ENCODE measurements around the gene STX18.
"Not testable (repeated sequence)": the region's sequence is repeated elsewhere in the genome, so short reads cannot be mapped to it uniquely, and the experiment has no call there.

Gene STX18

DNA sequence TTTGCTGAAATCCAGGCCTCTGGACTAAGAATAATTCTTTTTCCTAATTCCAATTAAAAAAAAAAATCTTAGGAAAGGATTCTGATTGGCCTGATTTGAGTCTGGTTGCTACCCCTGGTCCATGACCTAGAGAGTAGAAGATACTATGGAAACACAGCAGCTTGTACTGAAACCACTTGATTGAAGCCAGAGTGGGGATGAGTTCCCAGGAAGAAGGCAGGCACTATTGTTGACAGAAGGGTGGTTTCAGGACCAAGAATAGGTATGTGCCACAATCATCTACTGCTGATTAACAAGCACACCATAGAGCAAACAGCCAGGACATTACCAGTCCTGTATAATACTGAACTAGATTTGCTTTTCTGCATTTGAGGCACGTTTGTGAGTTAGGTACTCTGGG lies 29.6 kb downstream of the STX18 start:
- DNase-seq (ENCODE audit: extremely low read depth, insufficient read length): no peak
- TF ChIP-seq, protein P1, sequence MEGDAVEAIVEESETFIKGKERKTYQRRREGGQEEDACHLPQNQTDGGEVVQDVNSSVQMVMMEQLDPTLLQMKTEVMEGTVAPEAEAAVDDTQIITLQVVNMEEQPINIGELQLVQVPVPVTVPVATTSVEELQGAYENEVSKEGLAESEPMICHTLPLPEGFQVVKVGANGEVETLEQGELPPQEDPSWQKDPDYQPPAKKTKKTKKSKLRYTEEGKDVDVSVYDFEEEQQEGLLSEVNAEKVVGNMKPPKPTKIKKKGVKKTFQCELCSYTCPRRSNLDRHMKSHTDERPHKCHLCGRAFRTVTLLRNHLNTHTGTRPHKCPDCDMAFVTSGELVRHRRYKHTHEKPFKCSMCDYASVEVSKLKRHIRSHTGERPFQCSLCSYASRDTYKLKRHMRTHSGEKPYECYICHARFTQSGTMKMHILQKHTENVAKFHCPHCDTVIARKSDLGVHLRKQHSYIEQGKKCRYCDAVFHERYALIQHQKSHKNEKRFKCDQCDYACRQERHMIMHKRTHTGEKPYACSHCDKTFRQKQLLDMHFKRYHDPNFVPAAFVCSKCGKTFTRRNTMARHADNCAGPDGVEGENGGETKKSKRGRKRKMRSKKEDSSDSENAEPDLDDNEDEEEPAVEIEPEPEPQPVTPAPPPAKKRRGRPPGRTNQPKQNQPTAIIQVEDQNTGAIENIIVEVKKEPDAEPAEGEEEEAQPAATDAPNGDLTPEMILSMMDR (IDR thresholded peaks at IDR 0.05; ENCODE audit: insufficient read depth, low read length, poor library complexity, severe bottlenecking): no peak
- Histone ChIP-seq H3K27me3 (replicated peaks; ENCODE audit: control insufficient read depth, insufficient read depth, low read length) (no peaks in the 10 kb centered on the region), H3K4me3 (replicated peaks; ENCODE audit: low read depth, low read length) (no peak overlapping the region), H3K36me3 (ENCODE audit: control insufficient read depth, insufficient read depth, low read length) (no peaks in the 10 kb centered on the region)

DNA sequence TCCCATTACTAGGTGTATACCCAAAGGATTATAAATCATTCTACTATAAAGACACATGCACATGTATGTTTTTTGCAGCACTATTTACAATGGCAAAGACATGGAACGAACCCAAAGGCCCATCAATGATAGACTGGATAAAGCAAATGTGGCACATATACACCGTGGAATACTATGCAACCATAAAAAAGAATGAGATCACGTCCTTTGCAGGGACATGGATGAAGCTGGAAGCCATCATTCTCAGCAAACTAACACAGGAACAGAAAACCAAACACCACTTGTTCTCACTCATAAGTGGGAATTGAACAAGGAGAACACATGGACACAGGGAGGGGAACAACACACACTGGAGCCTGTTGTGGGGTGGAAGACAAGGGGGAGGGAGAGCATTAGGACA lies 31.2 kb downstream of the STX18 start:
- DNase-seq (ENCODE audit: extremely low read depth, insufficient read length); H3K36me3 ChIP-seq (ENCODE audit: control insufficient read depth, insufficient read depth, low read length); H3K4me3 ChIP-seq (replicated peaks; ENCODE audit: low read depth, low read length); H3K27me3 ChIP-seq (replicated peaks; ENCODE audit: control insufficient read depth, insufficient read depth, low read length): not testable (repeated sequence)

DNA sequence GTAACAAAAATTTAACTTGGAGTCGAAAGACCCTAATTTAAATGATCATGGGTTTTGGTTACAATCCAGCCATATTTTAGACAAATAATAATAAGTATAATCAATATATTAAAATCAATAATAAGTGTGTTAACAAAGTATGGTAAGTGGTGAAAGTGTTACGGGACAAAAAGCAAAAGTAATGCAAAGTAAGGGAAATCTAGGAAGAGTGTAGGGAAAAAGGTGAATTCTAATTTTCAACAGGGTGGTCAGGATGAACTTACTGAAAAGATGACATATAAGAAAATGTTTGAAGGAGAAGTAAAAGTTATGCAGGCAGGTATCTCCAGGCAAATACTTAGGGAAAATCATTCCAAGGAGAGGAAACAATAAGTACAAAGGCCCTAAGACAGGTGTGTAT lies 32.3 kb downstream of the STX18 start:
- DNase-seq (ENCODE audit: extremely low read depth, insufficient read length): no peak
- Histone ChIP-seq H3K36me3 (ENCODE audit: control insufficient read depth, insufficient read depth, low read length) (no peaks in the 10 kb centered on the region; the same call in 1 of the 2 replicates), H3K27me3 (replicated peaks; ENCODE audit: control insufficient read depth, insufficient read depth, low read length) (no peaks in the 10 kb centered on the region), H3K4me3 (replicated peaks; ENCODE audit: low read depth, low read length) (no peak overlapping the region)
- TF ChIP-seq, protein P1 (IDR thresholded peaks at IDR 0.05; ENCODE audit: insufficient read depth, low read length, poor library complexity, severe bottlenecking): no peak

DNA sequence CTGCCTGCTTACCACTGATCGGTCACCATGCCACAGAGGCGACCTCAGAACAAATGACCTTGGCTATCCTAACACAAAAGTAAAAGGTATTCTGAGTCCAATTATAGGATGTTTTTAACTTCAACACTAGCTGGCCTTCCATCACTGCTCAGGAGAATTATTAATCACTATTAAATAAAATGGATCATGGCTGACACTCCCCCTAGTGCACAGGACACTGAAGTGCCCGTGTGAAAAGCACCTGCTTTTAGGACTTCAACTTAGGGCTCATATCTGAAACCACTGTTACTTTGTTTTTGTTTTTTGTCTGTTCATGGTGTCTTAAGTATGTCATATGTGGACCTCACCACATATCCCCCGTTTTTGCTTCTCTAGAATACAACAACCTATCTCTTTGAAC lies 33.9 kb downstream of the STX18 start:
- no peak for DNase-seq (ENCODE audit: extremely low read depth, insufficient read length)
- Histone ChIP-seq H3K27me3 (replicated peaks; ENCODE audit: control insufficient read depth, insufficient read depth, low read length) (no peaks in the 10 kb centered on the region), H3K4me3 (replicated peaks; ENCODE audit: low read depth, low read length) (no peak overlapping the region), H3K36me3 (ENCODE audit: control insufficient read depth, insufficient read depth, low read length) (no peaks in the 10 kb centered on the region; the same call in 1 of the 2 replicates)
- TF ChIP-seq, protein P1 (IDR thresholded peaks at IDR 0.05; ENCODE audit: insufficient read depth, low read length, poor library complexity, severe bottlenecking): peak; percentile 54

DNA sequence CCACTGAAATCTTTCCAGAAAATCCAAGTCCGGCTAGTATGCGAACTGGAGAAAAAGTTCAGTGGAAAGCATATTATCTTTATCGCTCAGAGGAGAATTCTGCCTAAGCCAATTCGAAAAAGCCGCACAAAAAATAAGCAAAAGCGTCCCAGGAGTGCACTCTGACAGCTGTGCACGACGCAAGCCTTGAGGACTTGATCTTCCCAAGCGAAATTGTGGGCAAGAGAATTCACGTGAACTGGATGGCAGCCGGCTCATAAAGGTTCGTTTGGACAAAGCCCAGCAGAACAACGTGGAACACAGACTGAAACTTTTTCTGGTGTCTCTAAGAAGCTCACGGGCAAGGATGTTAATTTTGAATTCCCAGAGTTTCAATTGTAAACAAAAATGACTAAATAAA lies 34.4 kb downstream of the STX18 start:
- H3K36me3 ChIP-seq (ENCODE audit: control insufficient read depth, insufficient read depth, low read length): no peaks in the 10 kb centered on the region; the same call in 1 of the 2 replicates
- DNase-seq (ENCODE audit: extremely low read depth, insufficient read length): no peak
- TF ChIP-seq, protein P1 (IDR thresholded peaks at IDR 0.05; ENCODE audit: insufficient read depth, low read length, poor library complexity, severe bottlenecking): no peak
- H3K27me3 ChIP-seq (replicated peaks; ENCODE audit: control insufficient read depth, insufficient read depth, low read length): no peaks in the 10 kb centered on the region
- no peak overlapping the region for H3K4me3 ChIP-seq (replicated peaks; ENCODE audit: low read depth, low read length)

DNA sequence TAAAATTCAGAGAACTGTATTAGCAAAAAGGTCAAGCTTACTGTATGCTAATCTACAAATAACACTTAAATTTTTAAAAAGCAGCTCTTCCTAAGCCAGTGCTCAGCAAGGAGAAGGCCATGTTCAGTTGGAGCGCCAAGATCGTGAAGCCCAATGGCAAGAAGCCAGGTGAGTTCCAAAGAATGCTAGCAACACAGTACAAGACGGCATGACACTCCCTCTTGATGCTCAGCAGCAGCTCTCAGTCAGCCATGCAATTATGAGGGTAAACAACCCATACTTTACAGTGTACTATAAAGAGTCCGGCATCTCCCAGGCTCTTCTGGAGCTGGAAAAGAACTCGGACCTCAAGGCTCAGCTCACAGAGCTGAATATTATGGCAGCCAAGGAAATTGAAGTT lies 34.9 kb downstream of the STX18 start:
- H3K36me3 ChIP-seq (ENCODE audit: control insufficient read depth, insufficient read depth, low read length): no peaks in the 10 kb centered on the region; the same call in 1 of the 2 replicates
- no peak for DNase-seq (ENCODE audit: extremely low read depth, insufficient read length)
- no peaks in the 10 kb centered on the region for H3K27me3 ChIP-seq (replicated peaks; ENCODE audit: control insufficient read depth, insufficient read depth, low read length)
- TF ChIP-seq, protein P1 (IDR thresholded peaks at IDR 0.05; ENCODE audit: insufficient read depth, low read length, poor library complexity, severe bottlenecking): no peak
- no peak overlapping the region for H3K4me3 ChIP-seq (replicated peaks; ENCODE audit: low read depth, low read length)

DNA sequence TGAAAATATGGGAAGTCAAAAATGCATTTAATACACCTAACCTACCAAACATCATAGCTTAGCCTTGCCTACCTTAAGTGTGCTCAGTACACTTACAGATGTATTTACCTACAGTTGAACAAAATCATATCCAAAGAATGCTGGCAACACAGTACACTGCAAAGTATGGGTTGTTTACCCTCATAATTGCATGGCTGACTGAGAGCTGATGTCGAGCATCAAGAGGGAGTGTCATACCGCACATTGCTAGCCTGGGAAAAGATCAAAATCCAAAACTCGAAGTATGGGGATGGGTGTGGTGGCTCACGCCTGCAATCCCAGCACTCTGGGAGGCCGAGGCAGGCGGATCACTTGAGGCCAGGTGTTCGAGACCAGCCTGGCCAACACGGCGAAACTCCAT lies 36.6 kb downstream of the STX18 start:
- not testable (repeated sequence) for H3K4me3 ChIP-seq (replicated peaks; ENCODE audit: low read depth, low read length); H3K27me3 ChIP-seq (replicated peaks; ENCODE audit: control insufficient read depth, insufficient read depth, low read length); DNase-seq (ENCODE audit: extremely low read depth, insufficient read length); H3K36me3 ChIP-seq (ENCODE audit: control insufficient read depth, insufficient read depth, low read length)
